GM21723 (cell line): ENCODE measurements around the gene WFDC6.

ENCODE experiments used
- ATAC-seq: cut with Tn5 transposase; IDR thresholded peaks from one replicate; pipeline ENCODE4 v1.9.1; 2021; ENCODE audit warnings: mild to moderate bottlenecking, moderate library complexity; ENCODE audit not compliant: unreplicated experiment

Gene WFDC6

DNA sequence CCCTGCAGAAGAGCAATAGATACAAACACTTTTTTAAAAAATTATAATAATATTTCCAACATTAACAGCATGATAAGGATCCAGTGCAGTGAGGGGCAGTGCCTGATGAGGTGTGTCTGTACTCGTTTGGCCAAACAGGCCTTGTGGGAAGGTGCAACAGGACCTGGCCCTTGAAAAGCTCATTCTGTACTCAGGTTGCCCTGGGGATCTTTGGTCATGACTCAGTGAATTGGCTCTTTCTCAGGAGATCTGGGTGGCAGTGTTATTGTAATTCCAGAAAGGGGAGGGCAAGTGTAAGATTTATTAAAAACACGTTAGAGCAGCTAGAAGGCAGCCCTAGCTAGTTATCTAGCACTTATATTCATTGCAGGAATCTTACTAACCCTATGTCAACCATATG is 21.0 kb downstream of the WFDC6 start:
- no peak for ATAC-seq

DNA sequence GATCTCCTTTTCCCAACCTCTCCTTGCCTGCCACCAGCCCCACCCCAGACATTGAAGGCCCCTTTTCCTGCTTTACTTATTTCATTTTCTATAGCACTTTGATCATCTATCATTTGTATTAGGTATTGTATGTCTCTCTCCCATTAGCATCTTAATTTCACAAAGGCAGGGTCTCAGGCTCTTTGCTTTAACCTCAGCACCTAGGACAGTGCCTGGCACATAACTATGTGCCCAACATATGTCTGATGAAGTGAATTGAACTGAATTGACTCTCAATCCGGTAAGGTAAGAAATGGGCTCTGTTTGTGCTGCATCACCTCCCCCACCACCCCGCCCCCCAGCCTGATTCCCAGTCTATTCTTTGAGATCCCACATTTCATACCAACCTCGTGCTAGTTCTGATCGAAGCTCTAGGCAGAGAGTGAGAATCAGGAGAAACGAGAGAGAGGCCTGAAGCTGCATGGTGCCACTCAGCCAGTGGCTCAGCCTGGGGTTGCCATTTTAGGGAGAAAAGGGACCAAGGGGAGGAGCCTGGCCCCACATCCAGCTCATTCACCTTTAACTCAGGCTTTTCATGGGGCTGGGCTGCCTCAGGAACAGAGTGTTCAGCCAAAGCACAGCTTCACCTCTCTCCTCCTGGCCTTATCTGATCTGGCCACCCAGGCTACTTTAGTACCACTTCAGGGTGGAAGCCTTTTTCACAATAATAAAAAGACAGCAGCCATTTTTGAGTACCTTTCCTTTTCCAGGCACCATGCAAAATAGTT is 24.0 kb downstream of the WFDC6 start, which contains the start of gene SPINT3:
Gene SPINT3, minus strand, starts transcription at position 476 of the 767 bp plus-strand sequence. Its CDS starts 14 bp downstream, at position 462.
- ATAC-seq: no peak

DNA sequence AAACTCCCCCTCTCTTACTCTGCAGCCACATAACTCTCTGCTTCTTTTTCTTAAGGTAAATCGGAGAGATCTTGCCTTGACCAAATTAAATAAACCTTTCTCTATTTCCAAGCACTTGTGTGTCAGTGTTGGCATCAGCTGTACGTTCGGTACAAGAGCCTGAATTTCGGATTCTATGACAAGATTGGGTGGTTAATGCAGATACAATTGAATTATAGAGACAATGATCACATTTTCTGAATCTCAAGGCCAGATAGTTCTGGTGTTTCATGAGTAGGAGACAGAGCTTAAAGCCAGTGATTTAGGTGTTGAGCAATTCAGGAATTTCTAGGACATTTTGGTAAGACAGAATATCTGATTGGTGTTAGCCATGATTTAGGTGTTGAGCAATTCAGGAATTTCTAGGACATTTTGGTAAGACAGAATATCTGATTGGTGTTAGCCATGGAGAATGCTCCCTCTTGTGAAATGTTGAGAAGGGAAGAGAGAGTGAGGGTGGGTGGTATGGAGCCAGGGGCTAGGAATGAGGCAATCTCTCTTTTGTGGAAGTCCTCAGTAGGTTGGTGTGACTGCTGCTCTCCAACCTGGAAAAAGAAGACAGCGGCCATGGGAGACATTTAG is 28.9 kb downstream of the WFDC6 start:
- no peak for ATAC-seq

DNA sequence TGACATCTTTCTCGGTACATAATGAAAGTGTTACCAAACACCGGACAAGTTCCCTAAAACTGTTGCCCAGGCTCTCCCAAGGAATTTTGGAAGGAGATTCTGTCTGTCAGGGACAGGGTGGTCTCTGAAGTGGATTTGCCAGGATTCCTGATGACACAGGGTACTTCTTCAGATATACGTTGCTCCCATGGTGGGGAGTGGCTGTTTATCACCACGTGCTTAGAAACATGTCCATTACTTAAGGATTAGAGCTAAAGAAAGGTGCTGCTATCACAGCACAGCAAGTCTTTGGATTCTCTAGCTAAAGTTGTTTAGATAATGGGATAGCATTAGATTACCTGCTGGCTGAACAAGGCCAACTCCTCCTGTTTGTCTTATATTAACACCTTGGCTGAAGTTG is 30.2 kb downstream of the WFDC6 start:
- no peak for ATAC-seq

DNA sequence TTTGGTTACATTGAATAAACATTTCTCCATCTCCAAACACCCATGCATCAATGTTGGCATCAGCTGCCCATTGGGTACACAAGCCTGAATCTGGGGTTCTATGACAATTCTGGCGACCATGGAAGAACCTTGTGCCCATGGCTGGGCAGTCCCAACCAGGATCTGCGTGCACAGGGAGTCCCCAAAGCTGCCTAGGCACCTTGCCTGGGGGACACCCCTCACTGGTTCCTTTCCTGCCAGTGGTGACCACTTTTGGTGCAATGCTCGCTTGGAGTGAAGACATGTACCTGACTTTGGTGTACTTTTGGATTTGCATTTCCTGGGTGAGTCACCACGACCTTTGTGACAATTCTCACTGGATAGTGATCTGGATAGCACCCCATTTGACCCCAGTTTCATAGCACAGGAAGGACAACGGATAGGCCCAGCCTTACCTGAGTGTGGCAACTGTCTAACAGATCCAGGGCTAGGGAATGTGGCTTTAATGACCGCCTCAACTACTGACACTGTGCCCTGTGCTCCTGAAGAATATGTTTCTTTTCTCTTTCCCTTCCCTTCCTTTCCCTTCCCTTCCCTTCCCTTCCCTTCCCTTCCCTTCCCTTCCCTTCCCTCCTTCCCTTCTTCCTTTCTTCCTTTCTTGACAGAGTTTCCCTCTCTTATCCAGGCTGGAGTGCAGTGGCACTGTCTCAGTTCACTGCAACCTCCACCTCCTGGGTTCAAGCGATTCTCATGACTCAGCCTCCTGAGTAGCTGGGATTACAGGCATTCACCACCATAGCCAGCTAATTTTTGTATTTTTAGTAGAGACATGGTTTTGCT is 31.0 kb downstream of the WFDC6 start:
- ATAC-seq: no peak

DNA sequence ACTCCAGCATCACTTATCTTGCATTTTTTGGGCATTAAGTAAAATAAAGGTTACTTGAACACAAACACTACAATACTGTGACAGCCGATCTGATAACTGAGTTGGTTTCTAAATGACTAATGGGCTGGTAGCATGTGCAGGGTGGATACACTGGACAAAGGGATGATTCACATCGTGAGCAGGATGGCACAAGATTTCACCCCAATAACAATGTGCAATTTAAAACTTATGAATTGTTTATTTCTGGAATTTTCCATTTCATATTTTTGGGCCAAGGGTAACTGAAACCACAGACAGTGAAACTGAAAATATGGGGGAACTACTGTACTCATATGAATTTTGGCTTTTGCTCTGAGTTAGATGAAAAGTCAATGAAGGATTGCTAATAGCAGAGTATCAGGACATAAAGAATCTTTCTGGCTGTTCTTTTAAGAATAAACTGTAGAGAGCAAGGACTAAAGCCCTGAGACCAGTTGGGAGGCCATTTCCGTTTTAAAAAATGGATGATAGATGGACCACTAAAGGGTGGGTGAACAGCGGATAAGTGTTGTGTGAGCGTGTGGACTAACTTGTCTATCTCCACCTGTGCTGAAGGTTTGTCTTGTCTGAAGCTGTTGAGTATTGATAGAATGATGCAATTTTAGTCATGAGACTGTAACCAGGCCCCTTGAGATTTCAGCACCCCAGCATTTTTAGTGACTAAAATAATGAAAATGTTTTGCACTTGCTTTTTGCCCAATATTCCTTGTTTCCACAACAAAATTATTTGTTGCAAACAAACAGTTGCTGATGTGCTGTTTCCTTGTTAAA is 32.1 kb downstream of the WFDC6 start:
- no peak for ATAC-seq

DNA sequence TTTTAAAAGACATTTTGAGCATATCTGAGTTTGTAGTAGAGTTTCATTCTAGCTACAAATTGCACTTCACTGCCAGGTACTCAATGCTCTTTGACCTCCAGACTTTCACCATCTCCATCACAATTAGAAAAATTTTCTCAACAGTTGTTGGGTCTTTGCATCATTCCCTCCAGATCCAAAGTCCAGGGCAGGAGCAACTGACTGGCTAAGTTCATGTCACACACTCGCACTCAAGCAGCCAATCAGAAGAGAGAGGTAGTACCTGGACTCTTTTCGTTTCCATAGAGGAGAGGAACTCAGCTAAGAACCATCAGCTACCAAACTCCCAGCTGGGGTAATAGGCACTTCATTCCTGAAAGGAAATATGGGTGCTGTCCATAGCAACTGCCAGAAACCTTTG is 32.9 kb downstream of the WFDC6 start:
- ATAC-seq: no peak

DNA sequence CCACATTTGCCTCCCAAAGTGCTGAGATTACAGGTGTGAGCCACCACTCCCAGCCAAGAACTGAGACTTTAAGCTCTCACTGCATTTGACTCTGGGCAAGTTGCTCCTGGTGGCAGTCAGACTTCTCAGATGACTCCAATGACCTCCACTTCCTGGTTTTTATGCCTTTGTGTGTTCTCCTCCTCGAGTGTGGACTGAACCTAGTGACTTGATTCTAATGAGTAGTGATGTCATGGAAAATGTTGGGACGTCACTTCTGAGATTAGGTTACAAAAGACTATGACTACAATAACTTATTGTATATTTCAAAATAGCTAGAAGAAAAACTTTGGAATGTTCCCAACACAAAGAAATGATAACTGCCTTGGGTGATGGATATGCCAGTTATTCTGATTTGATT is 35.9 kb downstream of the WFDC6 start:
- no peak for ATAC-seq

DNA sequence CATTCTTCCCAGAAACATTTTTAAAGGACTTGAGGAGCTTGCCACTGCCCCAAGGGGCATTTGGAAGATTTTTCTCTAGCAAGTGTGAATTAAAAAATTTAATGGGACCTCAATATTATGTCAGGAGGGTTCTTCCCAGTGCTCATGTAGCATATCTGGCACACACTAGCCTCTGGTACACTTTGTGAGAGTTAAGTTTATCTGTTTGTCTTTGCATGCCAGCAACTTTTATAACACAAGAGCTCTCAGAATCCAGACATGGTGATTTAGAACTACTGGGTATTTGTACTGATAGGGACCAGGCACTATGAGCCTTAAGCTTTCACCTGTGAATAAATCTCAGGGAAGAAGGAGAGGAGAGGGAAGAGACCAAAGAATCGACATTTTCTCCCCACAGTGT is 36.7 kb downstream of the WFDC6 start:
- no peak for ATAC-seq

DNA sequence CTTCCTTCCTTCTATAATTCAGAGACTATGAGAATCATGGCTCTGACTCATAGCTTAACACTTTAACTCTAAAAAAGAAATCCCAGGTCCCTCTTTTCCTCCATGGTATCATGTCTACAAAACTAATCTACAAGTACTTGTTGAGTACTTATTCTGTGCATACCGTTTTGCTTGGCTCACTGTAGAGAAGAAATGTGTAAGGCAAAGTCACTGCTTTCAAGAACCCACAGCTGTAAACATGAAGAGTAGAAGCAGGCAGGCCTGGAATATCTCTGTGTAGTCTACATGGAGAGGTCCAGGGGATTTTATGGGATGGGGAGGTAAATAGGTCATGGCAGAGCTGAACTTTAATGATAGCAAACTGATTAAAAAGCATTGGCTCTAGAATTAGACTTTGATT is 37.7 kb downstream of the WFDC6 start:
- no peak for ATAC-seq

DNA sequence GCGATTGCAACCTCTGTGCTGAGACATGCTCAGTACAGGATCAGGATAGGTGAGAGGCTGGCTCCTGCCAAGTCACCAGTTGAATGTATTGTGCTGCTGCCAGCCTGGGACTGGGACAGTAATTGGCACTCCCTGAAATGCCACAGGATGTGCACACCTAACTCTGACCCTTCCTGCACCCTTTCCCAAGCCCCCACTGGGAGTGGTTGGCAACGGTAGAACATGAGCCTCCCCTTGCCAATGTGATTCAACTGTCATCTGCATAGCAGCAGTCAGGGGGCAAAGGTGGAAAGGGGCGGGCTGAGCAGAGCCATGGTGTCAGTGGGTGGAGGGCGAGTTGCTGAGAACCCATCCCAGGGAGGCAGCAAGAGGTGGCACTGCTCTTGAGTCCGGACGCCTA is 39.3 kb downstream of the WFDC6 start:
- ATAC-seq: no peak

DNA sequence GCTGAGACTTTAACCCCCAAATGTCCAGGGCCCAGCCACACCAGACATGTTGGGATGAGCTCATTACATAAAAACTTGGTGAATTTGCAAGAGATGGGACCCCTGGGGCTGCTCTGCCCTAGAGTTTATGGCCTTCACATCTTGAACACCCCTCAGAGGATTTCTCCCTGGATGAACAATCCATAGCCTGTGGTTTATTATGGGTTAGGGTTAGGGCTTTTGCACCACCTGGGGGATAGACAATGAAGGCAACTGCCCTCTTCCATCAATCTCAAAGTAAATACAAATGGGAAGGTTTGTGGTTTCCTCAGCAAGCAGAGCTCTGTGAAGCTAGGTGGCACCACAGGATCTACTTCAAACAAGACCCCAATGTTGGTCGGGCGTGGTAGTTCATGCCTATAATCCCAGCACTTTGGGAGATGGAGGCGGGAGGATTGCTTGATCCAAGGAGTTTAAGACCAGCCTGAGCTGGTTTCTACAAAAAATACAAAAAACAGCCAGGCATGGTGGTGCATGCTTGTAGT is 41.2 kb downstream of the WFDC6 start:
- no peak for ATAC-seq

DNA sequence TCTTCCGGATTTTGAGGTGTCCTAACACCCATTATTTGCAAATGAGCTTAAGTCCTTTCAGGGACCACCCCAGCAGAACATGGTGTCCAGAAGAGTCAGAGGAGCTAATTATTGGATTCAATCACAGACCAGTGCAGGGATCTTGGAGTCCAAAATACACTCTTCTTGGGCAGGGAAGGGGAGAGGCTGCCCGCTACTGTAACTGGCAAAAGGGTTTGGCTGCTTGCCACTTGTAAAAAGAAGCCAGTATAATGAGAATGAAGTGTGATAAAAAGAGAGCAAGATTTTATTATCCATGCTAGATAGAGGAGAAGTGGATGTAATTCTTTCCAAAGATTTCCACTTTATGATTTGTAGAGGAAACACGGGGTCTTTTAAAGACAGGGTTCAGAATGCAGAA is 43.1 kb downstream of the WFDC6 start:
- ATAC-seq: no peak

DNA sequence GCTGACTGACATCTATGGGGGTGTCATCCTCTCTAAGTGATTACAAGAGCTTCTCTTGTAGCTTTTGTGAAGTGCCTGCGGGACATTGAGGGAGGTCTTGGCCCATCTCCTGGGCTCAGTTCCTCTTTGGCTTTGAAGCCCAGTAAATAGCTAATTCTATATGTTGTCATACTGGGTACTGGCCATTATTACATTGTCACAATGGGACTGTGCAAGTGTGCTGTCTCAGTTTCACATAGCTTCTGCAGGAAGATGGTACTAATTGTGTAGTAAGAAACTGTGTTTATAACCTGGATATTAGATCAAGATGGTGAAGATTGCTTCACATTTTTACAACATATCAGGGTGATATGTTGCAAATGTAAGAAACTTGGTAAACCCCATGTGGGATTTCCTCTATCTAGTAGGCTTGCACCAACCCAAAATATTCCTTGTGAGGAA is 43.8 kb downstream of the WFDC6 start:
- no peak for ATAC-seq

DNA sequence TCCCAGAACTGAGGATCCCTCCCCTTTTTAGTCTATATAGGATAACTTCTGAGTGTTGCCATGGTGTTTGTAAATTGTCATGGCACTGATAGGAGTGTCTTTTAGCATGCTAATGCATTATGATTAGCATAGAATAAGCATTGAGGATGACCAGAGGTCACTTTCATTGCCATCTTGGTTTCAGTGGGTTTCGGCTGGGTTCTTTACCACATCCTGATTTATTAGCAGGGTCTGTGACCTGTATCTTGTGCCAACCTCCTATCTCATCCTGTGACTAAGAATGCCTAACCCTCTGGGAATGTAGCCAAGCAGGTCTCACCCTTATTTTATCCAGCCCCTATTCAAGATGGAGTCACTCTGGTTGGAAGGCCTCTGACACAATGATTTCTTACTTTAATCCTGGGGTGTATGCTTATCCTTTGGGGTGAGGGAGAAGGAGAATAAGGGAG is 50.2 kb downstream of the WFDC6 start:
- no peak for ATAC-seq

DNA sequence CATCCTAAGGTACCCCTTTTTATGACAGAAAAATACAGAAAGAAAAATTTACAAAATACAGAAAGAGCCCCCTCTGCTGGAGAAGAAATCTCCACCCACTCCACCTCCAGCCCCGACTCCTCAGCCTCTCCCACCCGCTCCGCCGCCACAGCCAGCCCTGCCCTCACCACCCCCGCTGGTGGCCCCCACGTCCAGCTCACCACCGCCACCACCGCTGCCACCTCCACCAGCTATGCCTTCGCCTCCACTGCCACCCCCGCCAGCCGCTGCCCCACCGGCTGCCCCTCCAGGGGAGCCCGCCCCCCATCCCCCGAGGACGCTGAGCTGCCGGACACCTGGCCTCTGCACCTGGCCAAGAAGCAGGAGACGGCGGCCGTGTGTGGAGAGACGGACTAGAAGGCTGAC is 52.0 kb downstream of the WFDC6 start:
- no peak for ATAC-seq

DNA sequence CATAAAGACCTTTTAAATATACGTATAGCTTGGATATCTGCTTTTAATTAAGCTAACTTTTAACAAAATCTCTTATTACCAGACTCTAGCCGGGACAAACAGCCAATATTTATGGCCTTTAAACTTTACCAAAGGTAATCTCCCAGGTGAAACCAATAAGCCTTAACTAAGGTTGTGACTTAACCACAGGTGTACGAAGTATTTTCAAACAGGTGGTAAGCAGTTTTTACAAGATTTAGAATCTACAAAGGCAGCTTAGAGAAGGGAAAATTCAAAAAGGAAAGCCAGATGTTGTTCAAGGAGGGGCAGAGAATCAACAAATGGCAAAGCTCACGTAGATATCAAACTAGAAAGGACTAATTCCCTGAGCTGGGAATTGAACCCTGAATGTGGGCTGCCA is 53.9 kb downstream of the WFDC6 start:
- ATAC-seq: no peak

DNA sequence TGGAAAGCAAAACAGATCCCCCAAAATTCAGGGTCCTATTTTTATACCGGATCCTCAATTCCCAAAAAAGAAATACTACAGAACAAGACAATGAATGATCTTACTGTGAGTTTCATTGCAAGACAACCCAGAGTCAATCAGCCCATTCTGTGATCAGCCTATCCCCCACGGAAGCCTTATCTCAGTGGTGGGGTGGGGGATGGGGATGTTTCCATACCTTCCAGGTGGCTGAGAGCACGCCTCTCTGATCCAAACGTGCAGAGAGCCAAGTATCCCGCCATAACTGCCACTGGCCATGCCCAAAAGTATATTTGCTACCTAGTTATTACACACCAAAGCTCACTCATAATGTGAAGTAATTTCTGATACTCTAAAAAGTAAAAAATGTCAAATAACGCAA is 54.6 kb downstream of the WFDC6 start:
- ATAC-seq: no peak
